PC-9 (cell line): Measurements from ENCODE around the gene ARHGAP6. TPM values are rescaled to one million over a fixed set of nuclear protein-coding genes. Genes with fewer than 3 reads are reported as not detected.

Experiments
- BruUV-seq: library from RNA; stranded (reverse); fragments of 400-500 nt; replicated peaks from 2 replicates; lab custom pipeline; 2021; lab: Mats Ljungman, UMichigan
- CTCF ChIA-PET: fragments of 300-600 bp; sonication (Branson Sonifier 250); formaldehyde crosslinking; loops from one replicate; lab custom pipeline; 2022; ENCODE audit warnings: antibody characterized with exemption; lab: Charles Lee
- POLR2A ChIA-PET: fragments of 300-600 bp; sonication (Branson Sonifier 250); formaldehyde crosslinking; loops from one replicate; lab custom pipeline; 2022; ENCODE audit warnings: antibody characterized with exemption; ENCODE audit not compliant: unreplicated experiment; lab: Charles Lee
- DNase-seq, 2 experiments: peaks; one replicate each; pipeline versions ENCODE4 v3.0.0 to v3.0.0-alpha.2; 2015 to 2022; ENCODE audit warnings: mixed read lengths in 1 of 2
- H2AFZ ChIP-seq: fragments of 200-600 bp; sonication (generic); 2 replicates; pipeline ENCODE4 v1.8.1; 2017; ENCODE audit warnings: antibody characterized with exemption
- H3F3A ChIP-seq: fragments of 200-600 bp; sonication (generic); 2 replicates; pipeline ENCODE4 v1.8.1; 2017; ENCODE audit warnings: antibody characterized with exemption, mild to moderate bottlenecking, low read depth; ENCODE audit not compliant: insufficient read depth
- H3K27ac ChIP-seq: fragments of 200-600 bp; sonication (generic); 2 replicates; pipeline ENCODE4 v1.6.1; 2016; ENCODE audit warnings: mixed run types
- H3K27me3 ChIP-seq: fragments of 200-600 bp; sonication (generic); 2 replicates; pipeline ENCODE4 v1.6.1; 2016; ENCODE audit warnings: low read depth, mixed run types; ENCODE audit not compliant: insufficient read depth
- H3K36me3 ChIP-seq: fragments of 200-600 bp; sonication (generic); 2 replicates; pipeline ENCODE4 v1.6.1; 2016; ENCODE audit warnings: low read depth, mixed run types
- H3K4me1 ChIP-seq: fragments of 200-600 bp; sonication (generic); replicated peaks from 2 replicates; pipeline ENCODE4 v1.6.1; 2016; ENCODE audit warnings: mixed run types; ENCODE audit not compliant: insufficient read depth
- H3K4me2 ChIP-seq: fragments of 200-600 bp; sonication (generic); 2 replicates; pipeline ENCODE4 v1.6.1; 2017; ENCODE audit warnings: mixed run types
- H3K4me3 ChIP-seq: fragments of 200-600 bp; sonication (generic); 2 replicates; pipeline ENCODE4 v1.6.1; 2016; ENCODE audit warnings: mixed run types
- H3K79me2 ChIP-seq: fragments of 200-600 bp; sonication (generic); 2 replicates; pipeline ENCODE4 v1.6.1; 2017; ENCODE audit warnings: low read depth, mixed run types
- H3K9me2 ChIP-seq: fragments of 200-600 bp; sonication (generic); 2 replicates; pipeline ENCODE4 v1.8.1; 2017; ENCODE audit warnings: mild to moderate bottlenecking; ENCODE audit not compliant: insufficient read depth
- H3K9me3 ChIP-seq: fragments of 200-600 bp; sonication (generic); 2 replicates; pipeline ENCODE4 v1.8.1; 2016; ENCODE audit warnings: low read depth; ENCODE audit not compliant: insufficient read depth
- H4K20me1 ChIP-seq: fragments of 200-600 bp; sonication (generic); 2 replicates; pipeline ENCODE4 v1.8.1; 2017; ENCODE audit not compliant: insufficient read depth
- EZH2 ChIP-seq: fragments of 200-600 bp; sonication (generic); IDR thresholded peaks from 2 replicates; pipeline ENCODE4 v1.8.0; 2017; ENCODE audit warnings: antibody characterized with exemption, low read depth
- intact Hi-C: fragments of 100-400 bp; cut with micrococcal nuclease; formaldehyde crosslinking; loops from one replicate; pipeline ENCODE4 v1.10.0; 2022; ENCODE audit not compliant: unreplicated experiment
- total RNA-seq: library from RNA; stranded (reverse); gene quantifications from 2 replicates; pipeline ENCODE4 v1.2.3, GENCODE V29; 2021
- TF ChIP-seq, protein P1 (sequence below): fragments of 200-600 bp; sonication (generic); conservative IDR thresholded peaks from 2 replicates; pipeline ENCODE4 v1.6.1; 2017; ENCODE audit warnings: mixed run types, antibody characterized with exemption, mild to moderate bottlenecking, moderate library complexity

Gene ARHGAP6
- total RNA-seq, 1 experiment from 2014 or later = not detected

DNA sequence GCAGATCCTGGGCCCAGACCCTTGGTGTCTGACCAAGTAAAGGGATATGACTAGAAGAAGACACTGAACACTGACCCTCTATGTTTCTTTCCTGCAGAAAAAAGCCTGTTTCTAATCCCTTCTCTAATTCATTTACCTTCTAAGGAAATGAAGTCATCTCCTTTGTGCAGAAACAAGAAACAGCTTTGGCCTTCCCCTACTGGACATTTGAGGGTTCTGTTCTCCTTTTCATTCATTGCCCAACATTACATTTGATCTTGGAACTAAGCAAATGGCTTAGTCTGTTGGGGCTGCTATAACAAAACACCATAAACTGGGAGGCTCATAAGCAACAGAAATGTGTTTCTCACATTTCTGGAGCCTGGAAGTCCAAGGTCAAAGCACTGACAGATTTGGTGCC, 534.6 kb downstream of the ARHGAP6 start:
- H3K27ac ChIP-seq = no peak overlapping the region
- H2AFZ ChIP-seq = no peak overlapping the region
- no peaks in the 10 kb centered on the region for H3K4me1 ChIP-seq
- no peaks in the 10 kb centered on the region for H3K27me3 ChIP-seq
- no peaks in the 10 kb centered on the region for H3K9me2 ChIP-seq
- H4K20me1 ChIP-seq = no peaks in the 10 kb centered on the region
- H3K9me3 ChIP-seq = no peaks in the 10 kb centered on the region
- H3K4me3 ChIP-seq = no peak overlapping the region
- no peak overlapping the region for H3K4me2 ChIP-seq
- no peaks in the 10 kb centered on the region for H3F3A ChIP-seq
- DNase-seq = no peak
- intact Hi-C loops = no loop called here
- CTCF ChIA-PET = no interaction called here
- H3K36me3 ChIP-seq = no peaks in the 10 kb centered on the region
- TF ChIP-seq, protein P1, sequence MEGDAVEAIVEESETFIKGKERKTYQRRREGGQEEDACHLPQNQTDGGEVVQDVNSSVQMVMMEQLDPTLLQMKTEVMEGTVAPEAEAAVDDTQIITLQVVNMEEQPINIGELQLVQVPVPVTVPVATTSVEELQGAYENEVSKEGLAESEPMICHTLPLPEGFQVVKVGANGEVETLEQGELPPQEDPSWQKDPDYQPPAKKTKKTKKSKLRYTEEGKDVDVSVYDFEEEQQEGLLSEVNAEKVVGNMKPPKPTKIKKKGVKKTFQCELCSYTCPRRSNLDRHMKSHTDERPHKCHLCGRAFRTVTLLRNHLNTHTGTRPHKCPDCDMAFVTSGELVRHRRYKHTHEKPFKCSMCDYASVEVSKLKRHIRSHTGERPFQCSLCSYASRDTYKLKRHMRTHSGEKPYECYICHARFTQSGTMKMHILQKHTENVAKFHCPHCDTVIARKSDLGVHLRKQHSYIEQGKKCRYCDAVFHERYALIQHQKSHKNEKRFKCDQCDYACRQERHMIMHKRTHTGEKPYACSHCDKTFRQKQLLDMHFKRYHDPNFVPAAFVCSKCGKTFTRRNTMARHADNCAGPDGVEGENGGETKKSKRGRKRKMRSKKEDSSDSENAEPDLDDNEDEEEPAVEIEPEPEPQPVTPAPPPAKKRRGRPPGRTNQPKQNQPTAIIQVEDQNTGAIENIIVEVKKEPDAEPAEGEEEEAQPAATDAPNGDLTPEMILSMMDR = no peak
- no peak for TF ChIP-seq EZH2
- POLR2A ChIA-PET = no interaction called here
- no TSS peak for BruUV-seq
- H3K79me2 ChIP-seq = no peaks in the 10 kb centered on the region

DNA sequence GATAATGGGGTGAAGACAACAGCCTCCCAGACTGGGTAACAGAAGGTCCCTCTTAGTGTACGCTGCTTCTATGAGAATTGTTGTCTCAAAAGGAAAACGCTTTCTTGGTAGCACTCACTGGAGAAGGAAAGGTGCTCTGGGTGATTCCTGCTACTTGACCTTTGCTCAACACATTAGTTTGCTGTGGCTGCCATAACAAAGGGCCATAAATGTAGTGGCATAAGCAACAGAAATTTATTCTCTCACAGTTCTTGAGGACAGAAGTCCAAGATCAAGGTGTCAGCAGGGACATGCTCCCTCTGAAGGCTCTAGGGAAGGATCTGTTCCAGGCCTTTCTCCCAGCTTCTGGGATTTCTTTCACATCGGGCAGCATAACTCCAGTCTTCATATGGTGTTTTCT, 535.6 kb downstream of the ARHGAP6 start:
- Histone ChIP-seq H2AFZ (no peak overlapping the region), H3K4me2 (no peak overlapping the region), H3K9me3 (no peaks in the 10 kb centered on the region), H3K79me2 (no peaks in the 10 kb centered on the region), H3K4me1 (no peaks in the 10 kb centered on the region), H3K36me3 (no peaks in the 10 kb centered on the region), H3K27me3 (no peaks in the 10 kb centered on the region), H4K20me1 (no peaks in the 10 kb centered on the region), H3K4me3 (no peak overlapping the region), H3F3A (no peaks in the 10 kb centered on the region), H3K27ac (no peak overlapping the region), H3K9me2 (no peaks in the 10 kb centered on the region)
- DNase-seq = no peak
- POLR2A ChIA-PET = no interaction called here
- CTCF ChIA-PET = no interaction called here
- BruUV-seq = no TSS peak
- intact Hi-C loops = no loop called here
- TF ChIP-seq, protein P1 = no peak
- TF ChIP-seq EZH2 = no peak

DNA sequence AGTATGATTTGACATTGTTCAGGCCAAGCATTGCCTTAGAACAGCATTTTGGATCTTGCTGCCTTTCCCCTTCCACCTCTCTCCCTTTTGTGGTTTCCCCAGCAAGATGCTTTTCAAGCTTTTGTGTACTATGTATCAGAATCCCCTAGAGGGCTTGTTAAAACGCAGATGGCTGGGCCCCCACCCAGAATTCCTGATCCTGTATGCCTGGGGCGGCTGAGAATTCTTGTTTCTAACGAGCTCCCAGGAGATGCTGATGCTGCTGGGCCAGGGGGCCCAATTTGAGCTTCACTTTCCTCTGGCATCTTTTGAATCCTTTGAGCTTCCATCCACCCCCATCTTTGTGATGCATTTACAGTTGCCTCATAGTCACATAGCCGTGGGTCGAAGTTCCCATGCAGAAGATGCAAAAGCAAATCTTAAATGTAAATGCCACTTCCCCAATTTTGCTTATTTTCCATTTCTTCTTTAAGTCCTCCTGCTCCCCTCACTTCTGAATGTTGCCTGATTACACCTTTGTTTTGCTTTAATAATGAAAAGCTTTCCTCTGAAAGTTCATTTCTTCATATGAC, 536.1 kb downstream of the ARHGAP6 start:
- no peak overlapping the region for H2AFZ ChIP-seq
- H3K79me2 ChIP-seq = no peaks in the 10 kb centered on the region
- DNase-seq = no peak
- CTCF ChIA-PET = no interaction called here
- H3K4me3 ChIP-seq = no peak overlapping the region
- no peaks in the 10 kb centered on the region for H4K20me1 ChIP-seq
- H3K9me2 ChIP-seq = no peaks in the 10 kb centered on the region
- no peak for TF ChIP-seq EZH2
- TF ChIP-seq, protein P1 = no peak
- POLR2A ChIA-PET = no interaction called here
- H3K27me3 ChIP-seq = no peaks in the 10 kb centered on the region
- H3F3A ChIP-seq = no peaks in the 10 kb centered on the region
- intact Hi-C loops = no loop called here
- H3K36me3 ChIP-seq = no peaks in the 10 kb centered on the region
- H3K9me3 ChIP-seq = no peaks in the 10 kb centered on the region
- H3K4me2 ChIP-seq = no peak overlapping the region
- H3K27ac ChIP-seq = no peak overlapping the region
- no peaks in the 10 kb centered on the region for H3K4me1 ChIP-seq
- no TSS peak for BruUV-seq
